Bronchial epithelial cell (primary cell): ENCODE measurements around the gene CEMIP2. TPM values are rescaled to one million over a fixed set of nuclear protein-coding genes. Genes with fewer than 3 reads are reported as not detected.

ENCODE experiments used
- DNase-seq: peaks from one replicate; pipeline ENCODE4 v3.0.0-alpha.2; 2010; ENCODE audit warnings: low read depth
- FAIRE-seq: peaks from 2 replicates; lab custom pipeline; 2011; peaks lifted over from hg19 to GRCh38; lab: Jason Lieb, UNC
- H3K27me3 ChIP-seq: 2 replicates; pipeline ENCODE4 v1.5.1; 2011; ENCODE audit warnings: low read length; ENCODE audit not compliant: control insufficient read depth, insufficient read depth
- H3K36me3 ChIP-seq: 2 replicates; pipeline ENCODE4 v1.5.1; 2011; ENCODE audit warnings: low read length; ENCODE audit not compliant: control insufficient read depth, insufficient read depth
- H3K4me3 ChIP-seq: 2 replicates; pipeline ENCODE4 v1.5.1; 2011; ENCODE audit warnings: mild to moderate bottlenecking, low read depth, low read length, control low read depth
- total RNA-seq: library from RNA; depleted of rRNA; stranded (reverse); fragments of >200 nt; gene quantifications from 2 replicates; pipeline ENCODE4 v1.2.1, GENCODE V29; 2014
- TF ChIP-seq, protein P1 (sequence below): IDR thresholded peaks from 2 replicates; pipeline ENCODE4 v1.5.1; 2011; ENCODE audit warnings: mild to moderate bottlenecking, moderate library complexity, low read length, control low read depth, inconsistent platforms; ENCODE audit not compliant: insufficient read depth, severe bottlenecking

Gene CEMIP2
- total RNA-seq, 1 donor from 2014 or later, result 37.6 TPM

DNA sequence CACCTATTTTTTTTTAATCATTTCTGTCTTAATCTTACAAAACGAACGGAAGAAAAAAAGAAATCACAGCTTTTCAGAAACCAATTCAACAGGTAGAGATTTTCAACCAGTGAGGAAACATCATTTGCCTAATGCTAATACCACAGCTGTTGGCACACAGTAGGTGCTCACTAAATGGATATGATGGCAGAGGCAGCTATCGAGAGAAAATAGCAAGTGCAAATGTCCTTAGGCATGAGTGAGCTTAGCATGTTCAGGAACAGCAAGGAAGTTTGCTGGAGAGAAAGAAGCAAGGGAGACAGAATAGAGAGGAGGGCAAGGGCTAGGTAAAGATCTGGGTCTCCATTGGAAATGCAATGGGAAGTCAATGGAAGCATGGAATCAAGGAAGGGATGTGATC lies 49.2 kb downstream of the CEMIP2 start:
- Histone ChIP-seq H3K4me3 (no peak overlapping the region), H3K27me3 (no peaks in the 10 kb centered on the region), H3K36me3 (peaks cover 8% of the 10 kb centered on the region)
- DNase-seq (no peak), FAIRE-seq (no peak)
- TF ChIP-seq, protein P1, sequence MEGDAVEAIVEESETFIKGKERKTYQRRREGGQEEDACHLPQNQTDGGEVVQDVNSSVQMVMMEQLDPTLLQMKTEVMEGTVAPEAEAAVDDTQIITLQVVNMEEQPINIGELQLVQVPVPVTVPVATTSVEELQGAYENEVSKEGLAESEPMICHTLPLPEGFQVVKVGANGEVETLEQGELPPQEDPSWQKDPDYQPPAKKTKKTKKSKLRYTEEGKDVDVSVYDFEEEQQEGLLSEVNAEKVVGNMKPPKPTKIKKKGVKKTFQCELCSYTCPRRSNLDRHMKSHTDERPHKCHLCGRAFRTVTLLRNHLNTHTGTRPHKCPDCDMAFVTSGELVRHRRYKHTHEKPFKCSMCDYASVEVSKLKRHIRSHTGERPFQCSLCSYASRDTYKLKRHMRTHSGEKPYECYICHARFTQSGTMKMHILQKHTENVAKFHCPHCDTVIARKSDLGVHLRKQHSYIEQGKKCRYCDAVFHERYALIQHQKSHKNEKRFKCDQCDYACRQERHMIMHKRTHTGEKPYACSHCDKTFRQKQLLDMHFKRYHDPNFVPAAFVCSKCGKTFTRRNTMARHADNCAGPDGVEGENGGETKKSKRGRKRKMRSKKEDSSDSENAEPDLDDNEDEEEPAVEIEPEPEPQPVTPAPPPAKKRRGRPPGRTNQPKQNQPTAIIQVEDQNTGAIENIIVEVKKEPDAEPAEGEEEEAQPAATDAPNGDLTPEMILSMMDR, result no peak

DNA sequence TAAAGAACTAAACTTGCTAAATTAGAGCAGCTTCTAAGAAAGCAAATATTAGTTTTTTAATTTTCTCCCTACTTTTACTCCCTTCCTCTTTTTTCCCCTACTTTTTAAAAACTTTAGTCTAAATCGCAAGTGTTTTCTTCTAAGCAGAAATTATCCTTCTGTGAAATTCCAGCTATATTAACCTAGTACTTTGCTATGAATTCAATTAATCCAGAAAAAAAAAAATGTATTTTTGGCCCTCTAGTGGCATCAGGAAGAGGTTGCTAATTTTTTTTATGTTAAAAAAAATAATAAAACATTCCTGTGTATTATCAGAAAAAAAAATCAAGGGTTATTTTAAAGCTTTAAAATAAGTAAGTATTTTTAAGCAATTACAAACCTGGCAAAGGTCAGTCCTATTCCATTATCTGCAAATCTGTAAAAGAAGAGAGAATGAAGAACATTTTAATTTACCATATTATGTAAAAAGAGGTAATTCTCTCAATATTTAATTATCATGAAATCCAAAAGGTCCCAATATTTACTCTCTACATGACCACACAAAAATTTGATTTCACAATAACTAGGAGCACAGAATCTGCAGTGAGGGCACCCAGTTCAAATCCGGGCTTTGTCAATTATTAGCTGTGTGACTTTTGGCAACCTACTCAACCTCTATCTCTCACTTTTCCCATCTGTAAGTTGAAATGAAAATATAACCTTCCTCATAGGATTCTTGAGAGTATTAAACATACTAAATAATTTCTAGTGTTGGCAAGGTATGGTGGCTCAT lies 52.0 kb downstream of the CEMIP2 start:
- H3K4me3 ChIP-seq, result no peak overlapping the region
- FAIRE-seq (no peak), DNase-seq (no peak)
- TF ChIP-seq, protein P1, result no peak
- peaks cover 5% of the 10 kb centered on the region for H3K36me3 ChIP-seq
- no peaks in the 10 kb centered on the region for H3K27me3 ChIP-seq

DNA sequence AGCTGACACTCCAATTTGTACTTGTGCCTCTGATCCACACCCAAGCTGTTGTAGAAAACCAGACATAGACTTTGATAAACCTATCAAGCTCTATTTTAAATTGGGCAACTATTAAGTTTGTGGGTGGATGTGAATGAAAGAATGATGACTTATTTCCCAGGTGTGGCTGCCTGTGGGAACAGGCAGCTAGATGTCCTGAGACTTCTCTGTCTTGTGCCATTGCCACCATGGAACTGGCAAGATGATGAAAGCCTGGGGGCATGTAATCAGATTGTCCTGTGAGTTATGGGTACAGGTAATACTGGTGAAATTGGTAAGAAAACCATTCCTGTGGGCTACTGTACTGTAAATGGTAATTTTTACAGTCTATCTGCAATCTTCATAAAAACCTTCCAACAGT lies 57.5 kb downstream of the CEMIP2 start:
- DNase-seq (peak; percentile 70), FAIRE-seq (peak; percentile 18)
- Histone ChIP-seq H3K36me3 (peaks cover 7% of the 10 kb centered on the region), H3K4me3 (no peak overlapping the region), H3K27me3 (no peaks in the 10 kb centered on the region)
- TF ChIP-seq, protein P1, result no peak

DNA sequence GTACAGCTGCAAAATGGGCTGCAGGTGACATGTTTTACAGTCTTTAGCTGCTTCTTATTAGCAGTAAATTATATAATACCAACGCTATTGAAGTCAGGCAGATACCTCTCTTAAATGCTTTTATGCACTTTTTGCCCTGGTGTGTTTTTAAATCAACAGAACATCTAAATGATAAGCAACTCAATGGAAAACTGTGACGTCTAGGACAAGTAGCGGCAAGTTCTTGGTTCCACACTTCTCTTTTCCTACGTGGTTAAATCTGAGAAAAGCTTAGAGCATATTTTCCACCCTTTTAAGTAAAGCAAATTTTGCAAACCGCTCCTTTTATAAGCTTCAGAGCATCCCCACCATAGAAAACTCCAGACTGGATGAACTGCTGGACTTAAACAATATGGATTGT lies 58.1 kb downstream of the CEMIP2 start:
- TF ChIP-seq, protein P1, result no peak
- peaks cover 7% of the 10 kb centered on the region for H3K36me3 ChIP-seq
- DNase-seq (peak; percentile 43), FAIRE-seq (no peak)
- H3K4me3 ChIP-seq, result no peak overlapping the region
- no peaks in the 10 kb centered on the region for H3K27me3 ChIP-seq

DNA sequence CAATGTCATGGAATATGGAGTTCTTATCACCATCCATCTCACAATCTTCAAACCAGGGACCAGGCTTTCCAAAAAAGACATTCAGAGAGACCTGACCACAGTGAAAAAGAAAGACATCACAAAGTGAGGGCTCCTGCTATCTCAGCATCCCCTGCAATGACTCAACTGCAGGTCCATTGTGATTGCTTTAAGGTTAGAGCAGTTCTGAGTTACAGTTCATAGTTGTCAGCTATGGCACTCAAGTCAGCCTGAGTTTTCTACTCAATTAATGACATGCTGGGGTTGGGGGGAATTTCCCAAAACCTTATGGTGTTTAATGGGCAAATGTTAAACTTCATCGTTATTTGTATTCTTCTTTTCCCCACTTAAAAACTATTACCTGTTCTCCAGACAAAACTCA lies 58.9 kb downstream of the CEMIP2 start:
- TF ChIP-seq, protein P1, result no peak
- no peak for DNase-seq
- no peak for FAIRE-seq
- Histone ChIP-seq H3K27me3 (no peaks in the 10 kb centered on the region), H3K4me3 (no peak overlapping the region), H3K36me3 (peaks cover 7% of the 10 kb centered on the region)
